AG09309 (cell line): Measurements from ENCODE around the gene STX1A.

ENCODE experiments used
- DNase-seq: peaks from one replicate; pipeline ENCODE4 v3.0.0-alpha.2; 2010; ENCODE audit warnings: low read depth
- H3K4me3 ChIP-seq: 2 replicates; pipeline ENCODE4 v1.5.1; 2011; ENCODE audit warnings: mild to moderate bottlenecking, low read depth, low read length, moderate library complexity; ENCODE audit not compliant: control insufficient read depth
- CTCF ChIP-seq: IDR thresholded peaks from 2 replicates; pipeline ENCODE4 v1.5.1; 2011; ENCODE audit warnings: mild to moderate bottlenecking, low read depth, low read length, inconsistent platforms; ENCODE audit not compliant: insufficient read depth, control insufficient read depth; ENCODE audit errors: missing control alignments

STX1A gene

GRCh38 chr7:73758581-73759138, 39.2 kb upstream of the STX1A start:
- no peak for DNase-seq
- no peak overlapping the region for H3K4me3 ChIP-seq
- no peak for TF ChIP-seq CTCF

GRCh38 chr7:73749931-73750776, 30.7 kb upstream of the STX1A start:
- H3K4me3 ChIP-seq, result no peak overlapping the region
- no peak for DNase-seq
- no peak for TF ChIP-seq CTCF

- DNase-seq, result no peak
- no peak overlapping the region for H3K4me3 ChIP-seq
These were observed 26.9 kb upstream of the STX1A start for GRCh38 chr7:73746378-73746777.

GRCh38 chr7:73742753-73743641, 23.5 kb upstream of the STX1A start:
- no peak for DNase-seq
- no peak overlapping the region for H3K4me3 ChIP-seq
- TF ChIP-seq CTCF, result no peak

More at GRCh38 chr7:73746378-73746777, 26.9 kb upstream of the STX1A start:
- no peak for TF ChIP-seq CTCF

GRCh38 chr7:73742338-73742752, 22.9 kb upstream of the STX1A start:
- no peak overlapping the region for H3K4me3 ChIP-seq
- no peak for TF ChIP-seq CTCF
- DNase-seq, result no peak

- TF ChIP-seq CTCF, result no peak
- DNase-seq, result no peak
- H3K4me3 ChIP-seq, result no peak overlapping the region
These were observed 22.1 kb upstream of the STX1A start for GRCh38 chr7:73741600-73741999.
